ENCODE measurements around the gene NLE1. TPM values are rescaled to one million over a fixed set of nuclear protein-coding genes. Genes with fewer than 3 reads are reported as not detected.
"Not testable (repeated sequence)": the region's sequence is repeated elsewhere in the genome, so short reads cannot be mapped to it uniquely, and the experiment has no call there.

The NLE1 gene
- total RNA-seq, 1 donor from 2014 or later, result 9.1 TPM

- H3K36me3 Mint-ChIP-seq (ENCODE audit: unreplicated experiment), result peaks cover 6% of the 10 kb centered on the region
- no peak overlapping the region for H3K27ac Mint-ChIP-seq (ENCODE audit: unreplicated experiment)
Observed at GRCh38 chr17:35095741-35096140, 46.4 kb downstream of the NLE1 start.

DNA sequence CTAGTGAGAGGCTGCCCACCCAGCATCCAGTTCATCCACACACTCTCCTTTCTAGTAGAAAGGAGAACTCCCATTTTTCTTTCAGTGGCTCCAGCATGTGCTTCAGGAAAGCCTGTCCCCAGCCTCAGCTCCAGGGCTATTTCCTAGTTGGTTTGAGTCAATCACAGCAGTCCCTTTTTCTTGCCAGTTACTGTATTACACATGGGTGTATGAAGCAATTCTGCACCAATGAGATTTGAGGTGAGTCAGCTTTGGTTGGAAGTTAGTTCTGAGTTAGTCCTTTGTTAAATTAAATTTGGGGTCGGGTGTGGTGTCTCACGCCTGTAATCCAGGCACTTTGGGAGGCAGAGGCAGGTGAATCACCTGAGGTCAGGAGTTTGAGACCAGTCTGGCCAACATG is 47.2 kb downstream of the NLE1 start:
- TF ChIP-seq, protein P1, sequence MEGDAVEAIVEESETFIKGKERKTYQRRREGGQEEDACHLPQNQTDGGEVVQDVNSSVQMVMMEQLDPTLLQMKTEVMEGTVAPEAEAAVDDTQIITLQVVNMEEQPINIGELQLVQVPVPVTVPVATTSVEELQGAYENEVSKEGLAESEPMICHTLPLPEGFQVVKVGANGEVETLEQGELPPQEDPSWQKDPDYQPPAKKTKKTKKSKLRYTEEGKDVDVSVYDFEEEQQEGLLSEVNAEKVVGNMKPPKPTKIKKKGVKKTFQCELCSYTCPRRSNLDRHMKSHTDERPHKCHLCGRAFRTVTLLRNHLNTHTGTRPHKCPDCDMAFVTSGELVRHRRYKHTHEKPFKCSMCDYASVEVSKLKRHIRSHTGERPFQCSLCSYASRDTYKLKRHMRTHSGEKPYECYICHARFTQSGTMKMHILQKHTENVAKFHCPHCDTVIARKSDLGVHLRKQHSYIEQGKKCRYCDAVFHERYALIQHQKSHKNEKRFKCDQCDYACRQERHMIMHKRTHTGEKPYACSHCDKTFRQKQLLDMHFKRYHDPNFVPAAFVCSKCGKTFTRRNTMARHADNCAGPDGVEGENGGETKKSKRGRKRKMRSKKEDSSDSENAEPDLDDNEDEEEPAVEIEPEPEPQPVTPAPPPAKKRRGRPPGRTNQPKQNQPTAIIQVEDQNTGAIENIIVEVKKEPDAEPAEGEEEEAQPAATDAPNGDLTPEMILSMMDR (IDR thresholded peaks at IDR 0.05; ENCODE audit: partially characterized antibody, unreplicated experiment), result no peak
- Mint-ChIP-seq H3K27me3 (ENCODE audit: unreplicated experiment) (peaks cover 2% of the 10 kb centered on the region), H3K4me1 (ENCODE audit: low read depth, unreplicated experiment) (no peaks in the 10 kb centered on the region), H3K4me3 (ENCODE audit: unreplicated experiment) (no peak overlapping the region), H3K27ac (ENCODE audit: unreplicated experiment) (no peak overlapping the region), H3K9me3 (ENCODE audit: unreplicated experiment) (no peaks in the 10 kb centered on the region), H3K36me3 (ENCODE audit: unreplicated experiment) (peaks cover 6% of the 10 kb centered on the region)
- DNase-seq, result no peak

More at GRCh38 chr17:35095741-35096140, 46.4 kb downstream of the NLE1 start:
- no peak for DNase-seq
- peaks cover 2% of the 10 kb centered on the region for H3K27me3 Mint-ChIP-seq (ENCODE audit: unreplicated experiment)
- H3K4me1 Mint-ChIP-seq (ENCODE audit: low read depth, unreplicated experiment), result no peaks in the 10 kb centered on the region
- H3K9me3 Mint-ChIP-seq (ENCODE audit: unreplicated experiment), result no peaks in the 10 kb centered on the region
- TF ChIP-seq, protein P1 (IDR thresholded peaks at IDR 0.05; ENCODE audit: partially characterized antibody, unreplicated experiment), result no peak
- no peak overlapping the region for H3K4me3 Mint-ChIP-seq (ENCODE audit: unreplicated experiment)

DNA sequence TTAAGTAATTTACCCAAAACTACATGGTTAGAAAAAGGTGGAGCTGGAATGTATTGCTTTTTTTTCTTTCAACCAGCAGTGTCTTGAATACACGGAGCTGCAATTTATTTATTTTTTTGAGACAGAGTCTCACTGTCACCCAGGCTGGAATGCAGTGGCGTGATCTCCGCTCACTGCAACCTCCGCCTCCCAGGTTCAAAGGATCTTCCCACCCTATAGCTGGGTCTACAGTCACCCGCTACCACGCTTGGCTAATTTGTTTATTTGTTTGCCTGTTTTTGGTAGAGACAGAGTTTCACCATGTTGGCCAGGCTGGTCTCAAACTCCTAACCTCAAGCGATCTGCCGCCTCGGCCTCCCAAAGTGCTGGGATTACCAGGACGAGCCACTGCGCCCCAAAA is 51.4 kb downstream of the NLE1 start:
- not testable (repeated sequence) for H3K36me3 Mint-ChIP-seq (ENCODE audit: unreplicated experiment); H3K27me3 Mint-ChIP-seq (ENCODE audit: unreplicated experiment); H3K27ac Mint-ChIP-seq (ENCODE audit: unreplicated experiment); H3K4me3 Mint-ChIP-seq (ENCODE audit: unreplicated experiment); H3K9me3 Mint-ChIP-seq (ENCODE audit: unreplicated experiment); DNase-seq; H3K4me1 Mint-ChIP-seq (ENCODE audit: low read depth, unreplicated experiment)

DNA sequence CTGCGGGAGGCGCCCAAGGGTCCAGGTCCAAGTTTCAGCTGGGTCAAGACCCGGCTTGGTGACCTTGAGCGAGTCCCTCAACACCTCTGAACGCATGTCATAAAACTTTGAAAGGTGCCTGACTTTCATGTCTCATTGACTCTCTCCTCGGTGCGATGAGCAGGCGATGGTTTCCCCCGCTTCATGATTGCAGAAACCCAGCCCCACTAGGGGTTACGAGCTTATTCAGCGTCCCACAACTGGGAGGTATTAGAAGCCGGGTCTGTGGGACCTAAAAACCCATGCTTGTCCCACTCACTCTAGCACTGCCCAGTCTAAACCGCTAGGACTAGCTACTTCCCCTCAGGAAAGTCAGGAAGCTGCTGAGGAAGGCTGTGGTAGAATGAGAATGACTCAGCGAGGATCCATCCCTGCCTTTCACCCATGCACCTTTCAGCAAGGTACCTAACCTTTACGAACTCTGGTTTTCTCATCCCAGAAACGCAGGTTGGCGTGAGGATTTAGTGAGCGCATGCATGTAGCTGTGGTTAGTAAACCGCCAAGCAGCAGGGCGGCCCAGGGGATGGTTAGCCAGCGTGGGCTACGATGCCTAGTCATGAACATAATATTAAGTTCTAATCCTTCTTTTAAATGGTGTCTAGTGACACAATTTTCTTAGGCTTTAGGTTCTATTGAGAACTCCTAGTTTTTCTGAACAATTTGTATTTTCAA is 52.4 kb downstream of the NLE1 start:
- TF ChIP-seq, protein P1 (IDR thresholded peaks at IDR 0.05; ENCODE audit: partially characterized antibody, unreplicated experiment), result peak; percentile 53
- Mint-ChIP-seq H3K4me3 (ENCODE audit: unreplicated experiment) (peak overlapping the region; percentile 57), H3K9me3 (ENCODE audit: unreplicated experiment) (no peaks in the 10 kb centered on the region), H3K36me3 (ENCODE audit: unreplicated experiment) (peaks cover 6% of the 10 kb centered on the region), H3K4me1 (ENCODE audit: low read depth, unreplicated experiment) (no peaks in the 10 kb centered on the region), H3K27ac (ENCODE audit: unreplicated experiment) (no peak overlapping the region), H3K27me3 (ENCODE audit: unreplicated experiment) (peaks cover 7% of the 10 kb centered on the region)
- no peak for DNase-seq

- peak overlapping the region; percentile 93 for H3K4me3 Mint-ChIP-seq (ENCODE audit: unreplicated experiment)
- no peak overlapping the region for H3K27ac Mint-ChIP-seq (ENCODE audit: unreplicated experiment)
- no peaks in the 10 kb centered on the region for H3K4me1 Mint-ChIP-seq (ENCODE audit: low read depth, unreplicated experiment)
- H3K9me3 Mint-ChIP-seq (ENCODE audit: unreplicated experiment), result no peaks in the 10 kb centered on the region
- DNase-seq, result peak; percentile 90
- H3K36me3 Mint-ChIP-seq (ENCODE audit: unreplicated experiment), result peaks cover 6% of the 10 kb centered on the region
- peaks cover 7% of the 10 kb centered on the region for H3K27me3 Mint-ChIP-seq (ENCODE audit: unreplicated experiment)
- TF ChIP-seq, protein P1 (IDR thresholded peaks at IDR 0.05; ENCODE audit: partially characterized antibody, unreplicated experiment), result peak; percentile 83
Observed at GRCh38 chr17:35088881-35089585, 53.1 kb downstream of the NLE1 start.

Measured in glutamatergic neuron (in vitro differentiated cells).